Heart left ventricle (tissue), 13 donors: ENCODE data around the gene NCAPG.

Source experiments
- POLR2A ChIP-seq, 2 donors: fragments of 450-650 bp; IDR thresholded peaks; one replicate each; pipeline ENCODE4 v1.6.1; 2017; ENCODE audit warnings: antibody characterized with exemption in 2 of 2, mild to moderate bottlenecking in 2 of 2, moderate library complexity in 2 of 2
- TF ChIP-seq, protein P1 (sequence below), 12 donors: fragments of 200-600 bp; sonication (generic) in 4 of 12; IDR thresholded peaks; one replicate each; pipeline versions ENCODE4 v1.5.0 to v1.8.0; 2018 to 2022; ENCODE audit warnings: antibody characterized with exemption in 12 of 12, mild to moderate bottlenecking in 5 of 12
- donor health status: ischemic (EF 13 %, LVEDD 7.1; RV severe dilation, severe dysfunction).
- donor health status: DM: no; HTN: yes; CAD: no.
- donor health status: DM: no; HTN: no; CAD: no.
- donor health status: ischemic (EF 25% LVEDD 6.9; RV normal size, moderate dysfunction).
- donor health status: ischemic (EF 25% LVEDD 5.7; RV mildly dilated, moderate dysfunction).
- donor health status: ischemic (EF 35%, LVEDD 5.7; RV mildly dilated, moderate dysfunction).
- donor health status: nonischemic (EF 11% LVEDD 7.7; RV severe dilation, severe dysfunction).
- donor health status: DM: yes; HTN: yes; CAD: no.
- donor health status: PGD.
- donor health status: ischemic (EF 29% LVEDD 5.4; RV normal size, mild dysfunction).
- donor health status: nonischemic (EF 23%, LVEDD 6.1; RV moderate dilation, normal function).

DNA sequence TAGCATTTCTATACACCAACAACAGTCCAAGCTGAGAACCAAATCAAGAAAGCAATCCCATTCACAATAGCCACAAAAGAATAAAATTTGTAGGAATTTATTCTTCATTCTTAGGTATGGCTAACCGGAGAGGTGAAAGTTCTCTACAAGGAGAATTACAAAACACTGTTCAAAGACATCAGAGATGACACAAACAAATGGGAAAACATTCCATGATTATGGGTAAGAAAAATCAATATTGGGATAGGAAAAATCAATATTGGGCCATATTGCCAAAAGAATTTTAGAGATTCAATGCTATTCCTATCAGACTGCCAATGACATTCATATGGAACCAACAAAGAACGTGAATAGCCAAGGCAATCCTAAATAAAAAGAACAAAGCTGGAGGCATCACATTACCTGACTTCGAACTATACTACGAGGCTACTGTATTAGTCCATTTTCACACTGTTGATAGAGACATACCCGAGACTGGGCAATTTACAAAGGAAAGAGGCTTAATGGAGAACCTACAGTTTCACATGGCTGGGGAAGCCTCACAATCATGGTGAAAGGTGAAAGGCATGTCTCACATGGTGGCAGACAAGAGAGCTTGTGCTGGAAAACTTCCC, 49.1 kb downstream of the NCAPG start:
- TF ChIP-seq, protein P1, sequence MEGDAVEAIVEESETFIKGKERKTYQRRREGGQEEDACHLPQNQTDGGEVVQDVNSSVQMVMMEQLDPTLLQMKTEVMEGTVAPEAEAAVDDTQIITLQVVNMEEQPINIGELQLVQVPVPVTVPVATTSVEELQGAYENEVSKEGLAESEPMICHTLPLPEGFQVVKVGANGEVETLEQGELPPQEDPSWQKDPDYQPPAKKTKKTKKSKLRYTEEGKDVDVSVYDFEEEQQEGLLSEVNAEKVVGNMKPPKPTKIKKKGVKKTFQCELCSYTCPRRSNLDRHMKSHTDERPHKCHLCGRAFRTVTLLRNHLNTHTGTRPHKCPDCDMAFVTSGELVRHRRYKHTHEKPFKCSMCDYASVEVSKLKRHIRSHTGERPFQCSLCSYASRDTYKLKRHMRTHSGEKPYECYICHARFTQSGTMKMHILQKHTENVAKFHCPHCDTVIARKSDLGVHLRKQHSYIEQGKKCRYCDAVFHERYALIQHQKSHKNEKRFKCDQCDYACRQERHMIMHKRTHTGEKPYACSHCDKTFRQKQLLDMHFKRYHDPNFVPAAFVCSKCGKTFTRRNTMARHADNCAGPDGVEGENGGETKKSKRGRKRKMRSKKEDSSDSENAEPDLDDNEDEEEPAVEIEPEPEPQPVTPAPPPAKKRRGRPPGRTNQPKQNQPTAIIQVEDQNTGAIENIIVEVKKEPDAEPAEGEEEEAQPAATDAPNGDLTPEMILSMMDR (IDR thresholded peaks at IDR 0.05), result no peak
- TF ChIP-seq POLR2A (IDR thresholded peaks at IDR 0.05), result no peak
